PFSK-1 (cell line): ENCODE data around the gene SARM1.

Experiments
- FOXP2 ChIP-seq: optimal IDR thresholded peaks from 2 replicates; pipeline ENCODE3; 2011; ENCODE audit warnings: borderline replicate concordance, control low read depth, inconsistent platforms; ENCODE audit not compliant: insufficient read depth; ENCODE audit errors: extremely low read length, extremely low read depth
- POLR2AphosphoS5 ChIP-seq: IDR thresholded peaks from 2 replicates; pipeline ENCODE4 v1.6.1; 2012; ENCODE audit warnings: low read depth, mild to moderate bottlenecking, control low read depth, low read length, moderate library complexity
- REST ChIP-seq, 2 experiments: IDR thresholded peaks; 2 replicates each; pipeline versions ENCODE4 v1.6.1 to v1.8.0; 2011 to 2012; ENCODE audit warnings: low read depth in 2 of 2, low read length in 2 of 2, control low read depth in 1 of 2, inconsistent platforms in 1 of 2, mild to moderate bottlenecking in 1 of 2, moderate library complexity in 1 of 2; ENCODE audit not compliant: insufficient read depth in 1 of 2
- SIN3A ChIP-seq: IDR thresholded peaks from 2 replicates; pipeline ENCODE4 v1.6.1; 2012; ENCODE audit warnings: mild to moderate bottlenecking, low read length, moderate library complexity, borderline replicate concordance; ENCODE audit not compliant: insufficient read depth
- TAF1 ChIP-seq: IDR thresholded peaks from 2 replicates; pipeline ENCODE4 v1.6.1; 2012; ENCODE audit warnings: low read length, control low read depth, borderline replicate concordance; ENCODE audit not compliant: insufficient read depth

- TF ChIP-seq REST (IDR thresholded peaks at IDR 0.05; ENCODE audit: insufficient read depth in 1 of 2, low read depth in 2 of 2, low read length in 2 of 2): no peak; a peak in 1 of 4 replicates
- no peak for TF ChIP-seq TAF1
- no peak for TF ChIP-seq POLR2AphosphoS5
- TF ChIP-seq SIN3A: no peak
- no peak for TF ChIP-seq FOXP2
These were observed 1.3 kb upstream of the SARM1 start, which contains the start of gene VTN for GRCh38 chr17:28370035-28370743.
